Germinal center (tissue), 1 donor: ENCODE results near the gene HOXC12.

Experiments
- DNase-seq: peaks from one replicate; pipeline ENCODE4 v3.0.0; 2012; ENCODE audit warnings: mixed read lengths, low spot score

HOXC12 gene

DNA sequence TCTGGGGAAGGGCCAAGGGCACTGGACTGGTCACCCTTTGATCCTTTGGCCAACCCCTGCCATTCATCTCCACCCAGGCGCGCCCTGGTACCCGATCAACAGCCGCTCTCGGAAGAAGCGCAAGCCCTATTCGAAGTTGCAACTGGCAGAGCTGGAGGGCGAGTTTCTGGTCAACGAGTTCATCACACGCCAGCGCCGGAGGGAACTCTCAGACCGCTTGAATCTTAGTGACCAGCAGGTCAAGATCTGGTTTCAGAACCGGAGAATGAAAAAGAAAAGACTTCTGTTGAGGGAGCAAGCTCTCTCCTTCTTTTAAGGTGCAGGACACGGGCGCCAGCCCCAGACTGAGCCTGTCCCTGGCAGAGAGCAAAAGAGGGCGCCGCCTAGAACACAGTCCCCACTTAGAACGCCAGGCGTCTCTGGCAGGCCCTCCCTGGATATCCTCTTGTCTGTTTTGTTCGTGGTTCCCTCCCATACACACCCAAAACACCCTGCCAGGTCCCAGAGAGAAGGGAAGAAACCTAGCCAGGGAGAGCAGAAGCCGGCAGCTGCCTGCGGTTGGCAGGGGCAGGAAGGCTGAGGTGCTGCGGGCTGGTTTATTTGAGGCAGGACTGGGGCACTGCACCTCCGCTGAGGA, 1.7 kb downstream of the HOXC12 start:
- no peak for DNase-seq

DNA sequence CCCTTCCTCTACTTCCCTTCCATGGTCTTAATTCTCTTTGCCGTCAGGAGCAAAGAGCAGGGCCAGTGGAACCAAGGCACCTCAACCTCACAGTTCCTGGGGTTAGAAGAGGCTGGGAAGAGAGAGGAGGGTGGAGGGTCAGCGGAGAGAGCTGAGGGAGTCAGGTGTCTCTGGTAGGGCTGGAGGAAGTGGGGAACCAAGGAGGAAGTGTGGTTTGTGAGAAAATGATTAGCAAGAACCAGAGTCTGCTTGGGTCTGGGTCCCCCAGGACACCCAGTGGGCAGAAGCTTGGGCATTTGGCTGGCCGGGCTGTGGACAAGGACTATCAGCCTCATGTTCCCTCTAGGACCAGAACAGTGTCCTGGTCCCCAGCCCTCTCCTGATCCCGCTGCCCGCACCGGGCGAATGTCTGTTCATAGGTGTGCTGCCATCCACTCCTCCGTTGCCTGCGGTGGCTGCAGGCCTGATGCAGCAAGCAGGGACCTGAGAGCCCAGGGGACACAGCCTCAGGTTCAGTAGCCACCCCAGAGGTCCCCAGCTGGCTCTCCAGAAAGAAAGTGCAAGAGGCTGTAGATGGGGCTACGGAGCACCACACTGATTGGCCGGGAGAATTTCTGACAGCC, 2.3 kb downstream of the HOXC12 start:
- no peak for DNase-seq

DNA sequence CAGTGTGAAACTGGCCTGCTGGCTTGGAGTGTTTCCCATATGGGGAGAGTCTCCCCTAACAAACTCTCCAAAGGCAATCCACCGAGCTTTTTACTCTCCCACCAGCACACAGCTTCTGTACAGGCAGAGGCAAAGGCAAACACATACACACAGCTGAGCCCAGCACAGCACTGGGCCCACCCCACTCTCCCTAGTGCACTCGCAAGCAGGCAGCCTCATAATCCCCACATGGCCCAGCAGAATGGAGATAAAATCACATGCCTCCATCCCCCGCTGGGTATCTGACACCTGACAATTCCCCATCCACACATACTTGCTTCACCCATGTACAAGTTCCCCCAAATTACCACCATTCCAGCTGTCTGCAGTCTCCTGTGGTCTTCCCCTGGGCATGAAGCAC, 3.4 kb downstream of the HOXC12 start:
- no peak for DNase-seq

DNA sequence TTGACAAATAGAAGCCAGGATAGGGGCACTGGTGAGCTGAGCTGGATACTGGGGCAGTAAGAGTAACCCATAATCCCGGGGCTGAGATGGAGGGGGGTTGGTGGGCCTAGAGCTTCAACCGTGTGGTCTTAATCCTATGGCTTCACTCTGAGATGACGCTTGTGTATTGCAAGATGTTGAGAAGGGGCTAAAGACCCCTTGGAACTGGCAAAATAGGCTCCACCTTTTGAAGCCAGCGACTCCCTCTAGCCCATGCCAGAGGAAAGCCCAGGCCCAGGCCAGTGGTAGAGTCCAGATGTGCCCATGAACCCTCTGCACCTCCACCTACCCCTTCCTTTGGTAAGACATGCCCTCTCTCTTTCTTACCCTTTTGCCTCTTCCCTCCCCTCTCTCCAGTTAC, 4.6 kb downstream of the HOXC12 start:
- DNase-seq: no peak

DNA sequence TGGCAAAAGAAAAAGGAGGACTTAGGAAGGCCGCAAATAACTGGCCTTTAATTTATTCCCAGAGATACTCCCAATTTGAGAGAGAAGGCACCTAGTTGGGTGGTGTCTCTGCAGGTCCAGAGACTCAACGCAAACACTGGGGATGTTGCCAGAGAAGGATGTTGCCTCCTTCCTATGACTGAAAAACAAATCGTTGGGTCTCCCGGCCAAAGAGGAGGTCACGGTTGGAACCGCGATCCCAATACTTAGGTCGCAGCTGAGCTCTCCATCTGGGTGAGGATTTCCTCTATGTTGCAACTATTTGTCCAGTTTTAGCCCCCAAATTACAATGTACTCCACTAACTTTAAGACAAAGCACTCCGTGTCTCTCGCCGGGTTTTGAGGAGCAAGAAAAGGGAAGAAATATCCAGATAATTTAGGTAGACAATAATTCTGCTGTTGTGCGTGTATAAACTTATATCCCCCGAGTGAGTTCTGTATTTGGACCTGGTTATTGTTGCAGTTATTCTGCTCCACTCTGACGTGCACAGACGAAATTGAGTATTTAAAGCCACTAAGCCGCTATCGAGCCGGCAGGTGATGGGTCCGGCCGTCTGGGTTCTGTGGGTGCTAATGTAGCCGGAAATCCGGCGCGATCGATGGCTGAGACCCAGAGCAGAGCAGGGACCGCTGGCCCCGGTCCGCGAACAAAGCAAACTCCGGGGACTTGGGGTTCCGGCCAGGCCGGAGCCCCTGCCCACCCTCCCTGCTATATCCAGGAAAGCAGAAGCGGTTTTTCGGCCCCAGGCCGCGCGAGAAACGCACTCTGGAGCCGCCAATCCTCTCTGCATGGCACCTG, 5.7 kb downstream of the HOXC12 start:
- no peak for DNase-seq

DNA sequence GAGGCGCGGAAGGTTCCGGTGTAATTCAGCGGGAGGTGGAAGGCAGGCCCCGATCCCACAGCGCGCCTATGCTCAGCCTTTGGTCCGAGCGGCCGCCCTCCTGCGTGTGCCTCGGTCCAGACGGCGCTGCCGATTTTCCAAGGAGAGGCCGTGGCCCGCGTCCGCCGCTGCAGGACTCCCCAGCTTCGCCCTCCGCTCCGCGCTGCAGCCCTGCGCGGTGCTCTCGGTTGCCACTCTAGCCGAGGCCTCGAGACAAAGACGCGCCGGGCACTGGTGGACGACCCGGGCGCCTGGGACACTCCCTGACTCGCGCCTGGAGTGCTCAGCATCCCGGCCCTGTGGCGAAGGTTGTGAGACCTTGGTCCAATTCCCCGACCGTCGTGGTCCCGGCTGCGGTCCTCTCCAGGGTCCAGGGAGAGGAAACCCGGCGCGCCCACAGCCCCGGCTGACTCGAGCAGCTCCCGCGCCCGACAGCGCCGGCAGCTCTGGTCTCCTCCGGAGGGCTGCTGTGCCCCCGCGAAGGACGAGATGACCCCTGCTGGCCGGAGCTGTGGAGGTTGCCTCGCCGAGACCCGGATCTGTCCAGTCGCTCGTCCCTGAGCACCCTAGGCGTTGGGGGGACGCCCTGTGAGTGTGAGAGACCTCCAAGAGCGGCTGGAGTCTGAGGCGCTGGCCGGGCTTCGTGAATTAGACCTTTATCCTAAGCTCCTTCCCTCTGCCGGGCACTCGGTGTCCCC, 6.5 kb downstream of the HOXC12 start:
- DNase-seq: no peak

DNA sequence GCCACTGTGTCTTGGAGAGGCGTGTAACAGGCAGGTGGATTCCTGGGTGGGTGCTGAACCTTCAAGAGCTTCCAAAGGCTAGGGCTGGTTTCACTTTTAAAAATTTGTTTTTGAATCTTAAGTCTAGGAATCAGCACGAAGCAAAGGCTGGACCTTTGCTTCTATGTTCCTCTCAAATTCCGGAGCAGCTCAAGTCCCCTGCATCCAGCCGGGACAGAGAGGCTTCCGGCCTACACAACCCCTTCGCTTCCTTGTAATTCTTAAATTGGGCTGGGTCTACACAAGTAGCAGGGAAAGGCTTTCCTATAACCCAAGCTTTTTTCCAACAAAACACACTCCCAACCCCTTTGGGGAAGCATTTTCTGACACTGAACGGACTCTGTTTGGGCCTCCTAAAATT, 8.3 kb downstream of the HOXC12 start:
- no peak for DNase-seq

DNA sequence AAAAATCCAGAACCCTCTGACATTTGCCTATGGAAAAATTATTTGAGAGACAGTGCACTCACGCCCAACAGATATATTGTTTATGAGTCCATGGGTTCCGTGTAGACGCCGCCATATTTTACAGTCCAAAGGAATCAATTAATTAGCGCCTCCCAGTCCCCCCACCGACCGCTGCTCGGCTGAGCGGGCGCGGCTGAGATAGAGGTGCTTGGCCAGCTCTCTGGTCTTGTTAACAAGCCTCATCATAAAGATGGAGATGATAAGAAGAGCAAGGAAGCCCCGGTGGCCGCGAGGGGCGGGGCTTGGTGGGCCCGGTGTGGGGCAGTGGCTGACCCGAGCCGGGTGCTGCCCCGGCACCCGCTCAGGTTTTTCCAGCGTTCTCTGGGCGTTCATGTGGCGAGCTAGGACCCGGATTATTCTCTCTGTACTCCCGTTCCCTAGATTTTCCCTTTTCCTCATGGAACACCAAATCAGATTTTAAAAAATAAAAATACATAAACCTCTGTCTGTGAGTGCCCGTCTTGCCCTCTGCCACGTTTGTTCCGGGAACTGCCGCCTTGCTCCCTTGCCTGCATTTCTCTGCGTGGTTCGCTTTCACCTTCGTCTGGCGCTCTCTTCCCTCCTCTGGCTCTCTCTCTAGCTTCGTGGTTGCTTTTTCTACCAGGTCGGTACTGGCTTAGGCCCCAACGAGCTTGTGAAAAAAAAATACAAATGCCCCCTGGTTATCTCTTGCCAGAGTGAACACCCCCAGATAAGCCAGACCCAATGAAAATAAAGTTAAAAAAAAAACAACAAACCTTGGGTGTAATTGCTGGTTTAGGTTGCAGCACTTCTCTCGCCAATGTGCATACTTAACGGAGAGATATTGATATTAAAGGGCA, 9.0 kb downstream of the HOXC12 start:
- DNase-seq: no peak

DNA sequence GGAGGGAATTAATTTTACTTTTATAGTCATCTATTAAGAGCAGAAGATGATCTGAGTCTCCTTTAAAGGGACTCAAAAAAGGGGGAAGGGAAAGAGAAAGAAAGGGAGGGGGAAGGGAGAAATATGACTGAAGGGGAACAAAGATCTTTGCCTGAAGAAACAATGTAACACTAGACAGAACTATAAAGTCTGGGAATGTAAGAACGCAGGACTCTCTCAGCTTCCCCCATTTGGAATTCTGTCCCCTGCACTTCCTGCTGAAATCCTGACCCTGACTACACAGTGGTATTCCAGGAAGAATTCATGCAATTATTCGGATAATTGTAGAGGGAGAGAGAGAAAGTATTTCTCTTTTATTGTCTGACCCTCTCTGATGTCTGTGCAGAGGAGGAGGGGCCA, 9.6 kb downstream of the HOXC12 start:
- no peak for DNase-seq

DNA sequence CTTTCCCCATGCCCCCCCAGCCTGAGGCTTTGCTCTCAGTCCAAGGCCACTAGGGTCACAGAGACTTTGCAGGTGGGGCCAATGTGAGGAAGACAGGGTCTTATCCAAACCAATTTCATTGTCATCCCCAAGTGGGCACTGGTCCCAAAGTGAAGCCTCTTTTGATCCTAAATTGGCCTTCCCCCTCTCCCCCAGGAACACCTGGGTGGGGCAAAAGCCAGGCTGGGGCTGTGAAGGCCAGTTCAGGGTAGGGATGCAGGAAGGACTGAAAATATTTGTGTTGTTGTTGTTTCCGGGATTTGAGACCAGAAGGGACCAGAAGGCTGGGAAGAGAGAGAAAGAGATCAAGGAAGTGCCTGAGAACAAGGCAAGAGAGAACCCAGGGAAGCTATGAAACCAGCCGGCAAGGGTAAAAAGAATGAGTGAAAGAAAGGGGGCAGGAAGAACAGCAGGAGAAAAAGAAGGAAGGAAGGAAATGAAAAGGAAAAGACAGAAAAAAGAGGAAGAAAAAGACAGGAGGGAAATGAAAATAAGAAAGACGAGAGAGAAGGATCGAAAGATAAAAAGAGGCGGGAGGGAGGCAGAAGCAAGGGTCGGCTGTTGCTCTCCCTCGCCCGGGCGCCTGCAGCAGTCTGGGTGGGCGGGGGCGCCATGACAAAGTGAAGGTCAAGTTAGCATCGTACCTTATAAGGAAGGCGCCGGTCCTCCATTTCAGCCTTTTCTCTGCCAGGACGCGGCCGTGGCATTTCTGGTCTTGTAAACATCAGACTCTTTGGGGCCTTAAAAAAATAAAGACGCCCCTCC, 10.8 kb downstream of the HOXC12 start:
- no peak for DNase-seq

DNA sequence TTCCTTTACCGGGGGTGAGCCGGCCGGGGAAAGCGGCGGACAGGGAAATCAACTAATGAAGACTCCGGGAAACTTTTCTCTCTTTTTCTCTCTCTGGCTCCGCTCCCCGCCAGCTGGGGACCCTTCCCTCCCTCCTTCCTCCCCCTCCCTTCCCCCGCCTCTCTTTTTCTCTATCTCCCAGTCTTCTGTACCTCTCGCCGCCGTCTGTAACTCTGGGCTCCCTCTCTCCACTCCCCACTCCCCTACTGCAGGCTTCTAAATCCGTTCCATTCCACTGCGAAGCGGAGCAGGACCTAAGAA, 11.3 kb downstream of the HOXC12 start:
- no peak for DNase-seq

DNA sequence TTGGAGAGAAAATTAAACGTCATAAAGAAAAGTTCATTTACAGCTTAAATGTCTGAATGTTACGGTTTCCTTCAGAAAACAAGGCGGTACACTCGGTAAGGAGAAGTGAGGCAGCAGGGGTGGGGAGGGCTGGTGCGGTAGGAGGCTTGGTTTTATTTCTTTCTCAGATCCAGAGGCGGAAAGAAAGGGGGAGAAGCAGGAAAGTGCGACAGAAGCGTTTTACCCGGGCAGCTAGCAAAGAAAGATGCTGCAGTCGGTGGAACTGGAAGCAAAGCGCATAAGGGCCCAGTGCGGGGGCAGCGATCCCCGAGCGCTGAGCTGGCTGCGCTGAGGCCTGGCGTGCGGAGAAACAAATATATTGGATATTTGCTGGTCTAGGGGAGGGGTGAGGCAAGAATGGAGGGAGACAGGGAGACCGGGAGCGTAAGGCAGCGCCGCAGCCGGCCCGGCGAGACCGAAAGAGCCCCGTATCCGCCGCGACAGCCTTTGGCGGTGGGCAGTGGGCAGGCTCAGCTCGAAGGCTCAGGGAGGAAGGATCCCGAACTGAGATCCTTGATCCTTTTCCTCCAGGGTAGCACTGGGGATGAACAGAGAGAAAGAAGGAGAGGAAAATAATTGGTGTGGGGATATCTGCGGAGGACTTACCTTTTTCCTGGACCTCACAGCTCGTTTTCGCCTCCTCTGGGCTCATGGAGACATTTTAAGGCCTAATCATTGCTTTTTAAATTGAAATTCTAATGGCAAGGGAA, 11.9 kb downstream of the HOXC12 start:
- no peak for DNase-seq

DNA sequence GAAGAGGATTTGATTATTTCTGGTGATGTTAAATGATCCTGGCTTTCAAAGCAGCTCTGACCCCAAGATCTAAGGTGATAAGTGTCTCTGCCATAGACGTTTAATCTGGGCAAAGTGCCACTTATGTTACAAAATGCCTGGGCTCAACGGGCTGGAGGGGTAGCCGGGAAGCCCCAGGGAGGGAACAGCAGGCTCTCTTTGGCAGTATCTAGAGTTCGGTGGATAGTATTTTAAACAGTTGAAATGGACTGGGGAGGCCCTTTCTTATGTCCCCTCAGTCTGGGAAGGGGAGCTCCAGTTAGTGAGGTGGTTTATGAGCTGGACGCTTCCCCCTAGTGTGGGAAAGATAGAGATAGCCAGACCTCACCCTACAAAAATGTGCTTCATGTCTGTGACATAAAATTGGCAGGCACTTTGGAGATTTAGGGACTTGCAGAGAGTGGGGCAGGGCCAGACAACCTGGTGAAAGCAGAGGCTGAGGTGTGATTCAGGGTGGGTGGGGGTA, 12.8 kb downstream of the HOXC12 start:
- DNase-seq: no peak

DNA sequence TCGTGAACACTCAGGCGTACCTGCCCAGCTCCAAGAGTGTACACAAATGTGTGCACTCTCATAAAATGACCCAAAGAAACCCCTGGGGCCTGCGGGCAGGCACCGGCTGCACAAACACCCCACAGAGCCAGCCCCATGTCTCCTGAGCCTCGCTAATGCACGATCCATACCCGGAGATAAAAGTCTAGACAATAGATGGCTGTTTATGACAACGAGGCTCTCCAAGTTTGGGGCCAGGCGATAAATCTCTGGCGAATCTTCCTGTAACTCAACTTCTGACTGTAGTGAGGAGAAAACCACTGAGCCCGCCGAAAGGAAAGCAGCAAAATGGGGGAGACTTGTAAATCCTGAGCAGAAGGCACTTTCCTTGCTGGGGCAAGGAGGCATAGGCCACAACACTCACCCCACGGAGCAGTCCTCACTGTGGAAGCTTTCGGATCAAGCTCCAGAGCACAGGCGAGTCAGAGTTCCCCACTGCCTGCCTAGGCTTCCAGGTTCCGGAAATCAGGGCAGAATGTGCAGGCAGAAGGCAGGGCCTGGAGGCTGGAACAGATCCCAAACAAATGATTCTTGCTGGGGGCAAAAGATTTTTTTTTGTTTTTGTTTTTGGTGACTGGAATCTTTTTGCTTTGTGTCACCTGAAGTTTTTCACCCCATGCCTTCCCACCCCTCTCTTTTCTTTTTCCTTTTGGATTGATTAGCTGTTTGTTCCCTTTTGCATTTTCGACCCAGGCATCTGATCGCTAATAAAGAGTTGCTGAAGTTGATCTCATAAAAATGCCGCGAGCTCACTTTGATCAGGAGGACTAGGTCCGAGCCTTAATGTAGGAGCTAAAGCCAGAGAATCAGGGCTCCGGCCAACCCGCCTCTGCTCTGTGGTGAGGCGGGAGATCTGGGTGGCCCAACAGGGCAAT, 13.8 kb downstream of the HOXC12 start:
- DNase-seq: no peak

DNA sequence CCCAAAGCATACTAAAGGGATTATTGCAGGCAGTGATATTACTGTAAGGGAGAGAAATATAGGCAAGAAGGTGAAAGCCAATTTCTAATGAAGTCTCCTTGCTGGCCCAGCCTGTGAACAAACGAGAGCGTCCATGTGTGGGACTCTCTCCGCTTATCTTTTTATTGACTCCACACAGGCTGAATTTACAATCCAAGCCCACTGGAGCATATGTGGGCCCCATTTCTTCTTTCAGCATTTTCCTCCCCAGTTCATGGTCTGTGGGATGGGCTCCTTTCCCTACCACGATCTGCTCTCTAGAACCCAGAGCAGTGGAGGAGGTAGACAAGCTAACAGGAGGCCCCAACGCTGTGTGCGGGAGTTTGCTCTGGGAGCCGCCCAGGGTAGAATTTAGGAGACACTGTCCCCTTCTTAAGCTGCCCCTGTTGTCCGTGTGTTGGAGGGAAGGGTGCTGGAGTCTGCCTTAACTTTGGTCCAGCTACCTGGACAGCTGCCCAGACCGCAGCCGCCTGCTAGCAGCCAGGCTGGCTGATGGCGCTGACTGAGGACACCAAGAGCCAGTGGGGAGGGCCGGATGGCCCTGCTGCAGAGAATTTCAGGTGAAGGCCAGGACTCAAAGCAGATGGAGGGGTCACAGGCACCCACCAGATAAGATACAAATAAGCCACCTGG, 15.0 kb downstream of the HOXC12 start:
- DNase-seq: no peak

DNA sequence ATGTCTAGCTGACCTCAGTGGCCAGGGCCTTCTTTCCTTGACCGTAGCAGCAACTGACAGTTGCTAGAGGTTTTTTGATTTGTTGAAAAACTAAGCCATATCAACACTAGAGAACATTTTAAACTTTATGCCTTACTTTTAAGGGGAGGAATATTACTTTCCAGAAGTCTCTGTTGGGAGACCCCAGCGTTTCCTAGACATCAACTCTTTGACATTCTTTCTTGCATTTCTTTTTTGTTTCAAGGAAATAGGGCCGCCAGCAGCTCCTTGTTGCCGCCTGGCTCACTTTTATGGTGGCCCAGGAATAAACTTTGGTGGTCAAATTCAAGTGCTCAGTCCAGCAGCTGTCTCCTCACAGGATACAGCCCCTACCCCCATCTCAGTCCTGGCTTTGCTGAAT, 15.7 kb downstream of the HOXC12 start:
- DNase-seq: no peak

DNA sequence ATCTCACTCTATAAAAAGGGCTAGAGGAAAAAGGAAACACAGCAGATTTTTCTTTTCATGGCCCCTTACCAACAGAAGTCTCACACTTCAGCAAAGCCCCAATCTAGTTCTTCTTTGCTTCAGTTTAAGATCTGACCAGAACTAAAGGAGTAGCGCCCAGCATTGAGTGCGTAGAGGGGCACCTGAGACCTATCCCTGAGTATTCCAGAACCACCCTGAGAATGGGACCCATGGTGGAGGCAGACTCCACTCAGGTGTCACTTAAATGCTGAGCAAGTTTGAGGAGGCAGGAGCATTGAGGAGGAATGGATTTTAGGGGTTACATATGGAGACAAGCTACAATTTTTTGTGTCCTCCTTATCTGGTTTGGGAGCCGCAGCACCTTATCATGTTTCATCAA, 16.4 kb downstream of the HOXC12 start:
- DNase-seq: no peak

DNA sequence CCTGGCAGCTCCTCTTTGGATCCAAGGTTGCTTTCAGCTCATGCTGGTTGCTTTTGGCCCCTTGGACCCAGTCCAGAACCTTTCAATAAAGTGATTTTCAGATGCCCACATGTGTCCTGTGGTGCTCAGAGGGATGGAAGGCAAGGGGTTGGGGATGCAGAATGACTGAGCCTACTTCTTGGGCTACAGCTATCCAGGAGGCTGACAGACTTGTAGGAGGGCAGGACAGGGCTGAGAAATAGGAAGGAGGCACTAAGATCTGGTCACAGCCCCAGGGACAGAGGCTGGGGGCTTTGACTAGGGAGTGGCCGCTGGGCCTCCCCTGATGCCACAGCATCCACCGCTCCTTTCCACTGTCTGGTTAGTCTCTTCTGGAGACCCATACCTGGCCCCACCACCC, 17.0 kb downstream of the HOXC12 start:
- no peak for DNase-seq
